Measurements from ENCODE around the gene STAMBP. TPM values are rescaled to one million over a fixed set of nuclear protein-coding genes. Genes with fewer than 3 reads are reported as not detected.

The STAMBP gene
- total and polyA plus RNA-seq, 2 donors (not counting 1 experiment from before 2014, with no cell fraction given): 23.3 to 44.2 TPM

- Histone ChIP-seq H3K4me1 (ENCODE audit: control insufficient read depth, extremely low read depth, insufficient read depth, low read length) (peaks cover 7% of the 10 kb centered on the region), H4K20me1 (ENCODE audit: control insufficient read depth, extremely low read depth, insufficient read depth, low read length) (no peaks in the 10 kb centered on the region), H3K4me3 (replicated peaks in 1 of 4; ENCODE audit: control extremely low read depth in 1 of 4, insufficient read depth in 1 of 4, low read depth in 3 of 4, low read length in 4 of 4) (no peak overlapping the region), H3K27me3 (ENCODE audit: control insufficient read depth, insufficient read depth, low read length) (no peaks in the 10 kb centered on the region), H3K9me3 (ENCODE audit: control insufficient read depth, insufficient read depth, low read depth, low read length) (no peaks in the 10 kb centered on the region), H3K36me3 (ENCODE audit: control insufficient read depth, insufficient read depth, low read length) (peaks cover 6% of the 10 kb centered on the region), H3K9ac (ENCODE audit: insufficient read depth, low read length) (no peak overlapping the region), H3K27ac (ENCODE audit: insufficient read depth, low read length) (no peak overlapping the region), H2AFZ (ENCODE audit: low read length) (no peak overlapping the region), H3K79me2 (ENCODE audit: control insufficient read depth, insufficient read depth, low read length) (no peaks in the 10 kb centered on the region), H3K4me2 (ENCODE audit: extremely low read depth, insufficient read depth, low read length) (no peak overlapping the region)
- peak in 1 of 2 donors; percentile 28 for TF ChIP-seq CTCF (conservative IDR thresholded peaks at IDR 0.05 in 1 of 2, IDR thresholded peaks at IDR 0.05 in 1 of 2; ENCODE audit: low read depth in 1 of 2, low read length in 2 of 2)
- TF ChIP-seq EZH2 (IDR thresholded peaks at IDR 0.05; ENCODE audit: low read length, missing control alignments): no peak
- no peak for DNase-seq (ENCODE audit: low read depth in 2 of 2)
Measured at GRCh38 chr2:73851274-73851673, 22.5 kb downstream of the STAMBP start.

GRCh38 chr2:73852020-73852419 is 23.3 kb downstream of the STAMBP start:
- Histone ChIP-seq H3K79me2 (ENCODE audit: control insufficient read depth, insufficient read depth, low read length) (no peaks in the 10 kb centered on the region), H3K9ac (ENCODE audit: insufficient read depth, low read length) (no peak overlapping the region), H3K36me3 (ENCODE audit: control insufficient read depth, insufficient read depth, low read length) (peaks cover 6% of the 10 kb centered on the region), H2AFZ (ENCODE audit: low read length) (no peak overlapping the region), H3K4me2 (ENCODE audit: extremely low read depth, insufficient read depth, low read length) (no peak overlapping the region), H3K4me1 (ENCODE audit: control insufficient read depth, extremely low read depth, insufficient read depth, low read length) (peaks cover 11% of the 10 kb centered on the region), H3K4me3 (replicated peaks in 1 of 4; ENCODE audit: control extremely low read depth in 1 of 4, insufficient read depth in 1 of 4, low read depth in 3 of 4, low read length in 4 of 4) (no peak overlapping the region), H4K20me1 (ENCODE audit: control insufficient read depth, extremely low read depth, insufficient read depth, low read length) (no peaks in the 10 kb centered on the region), H3K27ac (ENCODE audit: insufficient read depth, low read length) (peak overlapping the region; percentile 15), H3K27me3 (ENCODE audit: control insufficient read depth, insufficient read depth, low read length) (no peaks in the 10 kb centered on the region), H3K9me3 (ENCODE audit: control insufficient read depth, insufficient read depth, low read depth, low read length) (no peaks in the 10 kb centered on the region)
- TF ChIP-seq CTCF (conservative IDR thresholded peaks at IDR 0.05 in 1 of 2, IDR thresholded peaks at IDR 0.05 in 1 of 2; ENCODE audit: low read depth in 1 of 2, low read length in 2 of 2) (no peak), EZH2 (IDR thresholded peaks at IDR 0.05; ENCODE audit: low read length, missing control alignments) (no peak)
- peak; percentile 70 to 87 for DNase-seq (ENCODE audit: low read depth in 2 of 2)

GRCh38 chr2:73855526-73855925 is 26.8 kb downstream of the STAMBP start:
- peaks cover 1% of the 10 kb centered on the region for H3K36me3 ChIP-seq (ENCODE audit: control insufficient read depth, insufficient read depth, low read length)
- H3K9me3 ChIP-seq (ENCODE audit: control insufficient read depth, insufficient read depth, low read depth, low read length): no peaks in the 10 kb centered on the region
- TF ChIP-seq EZH2 (IDR thresholded peaks at IDR 0.05; ENCODE audit: low read length, missing control alignments): no peak
- TF ChIP-seq CTCF (conservative IDR thresholded peaks at IDR 0.05 in 1 of 2, IDR thresholded peaks at IDR 0.05 in 1 of 2; ENCODE audit: low read depth in 1 of 2, low read length in 2 of 2): no peak
- H3K27me3 ChIP-seq (ENCODE audit: control insufficient read depth, insufficient read depth, low read length): no peaks in the 10 kb centered on the region
- peak in 1 of 2 donors; percentile 60 for DNase-seq (ENCODE audit: low read depth in 2 of 2)
- no peak overlapping the region for H3K4me3 ChIP-seq (replicated peaks in 1 of 4; ENCODE audit: control extremely low read depth in 1 of 4, insufficient read depth in 1 of 4, low read depth in 3 of 4, low read length in 4 of 4)
- H4K20me1 ChIP-seq (ENCODE audit: control insufficient read depth, extremely low read depth, insufficient read depth, low read length): no peaks in the 10 kb centered on the region
- no peaks in the 10 kb centered on the region for H3K79me2 ChIP-seq (ENCODE audit: control insufficient read depth, insufficient read depth, low read length)
- no peak overlapping the region for H3K27ac ChIP-seq (ENCODE audit: insufficient read depth, low read length)
- H3K9ac ChIP-seq (ENCODE audit: insufficient read depth, low read length): no peak overlapping the region
- H2AFZ ChIP-seq (ENCODE audit: low read length): no peak overlapping the region
- H3K4me1 ChIP-seq (ENCODE audit: control insufficient read depth, extremely low read depth, insufficient read depth, low read length): peaks cover 15% of the 10 kb centered on the region
- no peak overlapping the region for H3K4me2 ChIP-seq (ENCODE audit: extremely low read depth, insufficient read depth, low read length)
